Measurements from ENCODE around the gene TPRN.
"Not testable (repeated sequence)": the region's sequence is repeated elsewhere in the genome, so short reads cannot be mapped to it uniquely, and the experiment has no call there.

TPRN gene

GRCh38 chr9:137200311-137201204, at the start of gene TPRN:
Gene TPRN (minus strand): TSS chr9:137200741. CDS start chr9:137200711, 30 bp downstream.
- DNase-seq: peak; percentile 99

- DNase-seq: no peak
These were observed 47.3 kb upstream of the TPRN start for GRCh38 chr9:137247916-137248175.

GRCh38 chr9:137247135-137247915, 46.8 kb upstream of the TPRN start:
- DNase-seq: no peak

- DNase-seq: no peak
These were observed 45.2 kb upstream of the TPRN start for GRCh38 chr9:137245450-137246421.

- no peak for DNase-seq
These were observed 44.2 kb upstream of the TPRN start for GRCh38 chr9:137244486-137245449.

- DNase-seq: no peak
These were observed 43.3 kb upstream of the TPRN start for GRCh38 chr9:137243626-137244485.

GRCh38 chr9:137243266-137243625, 42.7 kb upstream of the TPRN start:
- not testable (repeated sequence) for DNase-seq

- DNase-seq: no peak
These were observed 42.0 kb upstream of the TPRN start for GRCh38 chr9:137242269-137243203.

GRCh38 chr9:137241490-137242268, 41.1 kb upstream of the TPRN start:
- no peak for DNase-seq

GRCh38 chr9:137240841-137241489, 40.4 kb upstream of the TPRN start, which contains the start of gene TUBB4B:
Gene TUBB4B (plus strand): TSS chr9:137241287. CDS start chr9:137241361, 74 bp downstream.
- DNase-seq: peak; percentile 99

GRCh38 chr9:137240318-137240840, 39.8 kb upstream of the TPRN start:
- DNase-seq: peak; percentile 81

GRCh38 chr9:137239541-137240200, 39.1 kb upstream of the TPRN start:
- not testable (repeated sequence) for DNase-seq

GRCh38 chr9:137237759-137238726, 37.5 kb upstream of the TPRN start:
- peak; percentile 81 for DNase-seq

- DNase-seq: peak; percentile 67
These were observed 36.4 kb upstream of the TPRN start for GRCh38 chr9:137236936-137237421.

- DNase-seq: peak; percentile 84
These were observed 35.8 kb upstream of the TPRN start for GRCh38 chr9:137236238-137236935.

All from NCI-H2029 (cell line).